Fibroblast of skin of left biceps (primary cell): Measurements from ENCODE around the gene LBP.
"Not testable (repeated sequence)": the region's sequence is repeated elsewhere in the genome, so short reads cannot be mapped to it uniquely, and the experiment has no call there.

Experiments
- DNase-seq, 2 experiments: peaks; one replicate each; pipeline ENCODE4 v3.0.0-alpha.2; 2013; ENCODE audit warnings: low read depth in 2 of 2

Gene LBP

GRCh38 chr20:38395751-38396395 lies 49.6 kb downstream of the LBP start:
- not testable (repeated sequence) for DNase-seq

GRCh38 chr20:38402089-38402488 lies 55.8 kb downstream of the LBP start:
- no peak for DNase-seq

GRCh38 chr20:38402816-38403215 lies 56.5 kb downstream of the LBP start:
- no peak for DNase-seq

DNA sequence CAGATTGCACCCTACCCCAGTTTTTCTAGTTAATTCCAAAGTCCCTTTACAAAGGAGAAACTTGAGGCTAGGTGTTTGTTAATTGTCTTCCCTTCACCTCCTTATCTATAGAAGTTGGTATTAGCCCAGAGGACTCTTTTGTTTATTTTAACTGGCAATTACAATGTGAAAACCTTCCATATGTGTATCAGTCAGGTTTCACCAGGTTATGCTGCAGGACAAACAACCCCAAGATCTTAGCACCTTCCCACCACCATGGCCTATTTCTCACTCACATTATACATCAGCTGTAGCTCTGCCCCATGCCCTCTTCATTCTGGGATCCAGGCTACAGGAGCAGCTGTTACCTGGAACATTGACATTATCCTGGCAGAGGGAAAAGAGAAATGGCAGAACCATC lies 57.7 kb downstream of the LBP start:
- no peak for DNase-seq

GRCh38 chr20:38405132-38405531 lies 58.9 kb downstream of the LBP start:
- DNase-seq = no peak

DNA sequence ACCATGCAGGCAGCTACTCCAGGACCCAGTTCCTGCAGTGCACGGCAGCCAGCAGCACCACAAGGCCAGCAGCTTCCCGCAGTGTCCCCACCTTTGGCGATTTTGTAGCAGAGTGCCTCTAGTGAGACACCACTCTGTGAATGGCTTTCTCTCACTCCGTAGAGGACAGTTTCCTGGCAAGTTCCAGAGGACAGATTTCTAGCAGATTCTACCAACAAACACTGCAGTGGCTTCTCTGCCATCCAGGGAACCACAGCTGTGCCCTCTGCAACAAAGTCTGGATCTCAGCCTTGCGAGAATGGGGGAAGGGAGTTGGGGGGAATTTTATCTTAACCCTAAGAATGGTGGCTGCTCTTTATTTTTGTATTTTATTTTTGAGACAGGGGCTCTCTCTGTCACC lies 60.2 kb downstream of the LBP start:
- no peak for DNase-seq

DNA sequence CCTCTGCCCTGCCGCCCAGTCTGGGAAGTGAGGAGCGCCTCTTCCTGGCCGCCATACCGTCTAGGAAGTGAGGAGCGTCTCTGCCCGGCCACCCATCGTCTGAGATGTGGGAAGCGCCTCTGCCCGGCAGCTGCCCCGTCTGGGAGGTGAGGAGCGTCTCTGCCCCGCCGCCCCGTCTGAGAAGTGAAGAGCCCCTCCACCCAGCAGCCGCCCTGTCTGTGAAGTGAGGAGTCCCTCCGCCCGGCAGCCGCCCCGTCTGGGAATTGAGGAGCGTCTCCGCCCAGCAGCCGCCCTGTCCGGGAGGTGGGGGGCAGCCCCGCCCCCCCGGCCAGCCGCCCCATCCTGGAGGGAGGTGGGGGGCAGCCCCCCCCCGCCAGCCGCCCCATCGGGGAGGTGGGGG lies 61.0 kb downstream of the LBP start:
- DNase-seq = no peak

DNA sequence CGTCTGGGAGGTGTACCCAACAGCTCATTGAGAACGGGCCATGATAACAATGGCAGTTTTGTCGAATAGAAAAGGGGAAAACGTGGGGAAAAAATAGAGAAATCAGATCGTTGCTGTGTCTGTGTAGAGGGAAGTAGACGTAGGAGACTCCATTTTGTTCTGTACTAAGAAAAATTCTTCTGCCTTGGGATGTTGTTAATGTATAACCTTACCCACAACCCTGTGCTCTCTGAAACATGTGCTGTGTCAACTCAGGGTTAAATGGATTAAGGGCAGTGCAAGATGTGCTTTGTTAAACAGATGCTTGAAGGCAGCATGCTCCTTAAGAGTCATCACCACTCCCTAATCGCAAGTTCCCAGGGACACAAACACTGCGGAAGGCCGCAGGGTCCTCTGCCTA lies 61.5 kb downstream of the LBP start:
- not testable (repeated sequence) for DNase-seq

- DNase-seq = no peak
Measured at GRCh38 chr20:38412877-38413577, 66.7 kb downstream of the LBP start.

DNA sequence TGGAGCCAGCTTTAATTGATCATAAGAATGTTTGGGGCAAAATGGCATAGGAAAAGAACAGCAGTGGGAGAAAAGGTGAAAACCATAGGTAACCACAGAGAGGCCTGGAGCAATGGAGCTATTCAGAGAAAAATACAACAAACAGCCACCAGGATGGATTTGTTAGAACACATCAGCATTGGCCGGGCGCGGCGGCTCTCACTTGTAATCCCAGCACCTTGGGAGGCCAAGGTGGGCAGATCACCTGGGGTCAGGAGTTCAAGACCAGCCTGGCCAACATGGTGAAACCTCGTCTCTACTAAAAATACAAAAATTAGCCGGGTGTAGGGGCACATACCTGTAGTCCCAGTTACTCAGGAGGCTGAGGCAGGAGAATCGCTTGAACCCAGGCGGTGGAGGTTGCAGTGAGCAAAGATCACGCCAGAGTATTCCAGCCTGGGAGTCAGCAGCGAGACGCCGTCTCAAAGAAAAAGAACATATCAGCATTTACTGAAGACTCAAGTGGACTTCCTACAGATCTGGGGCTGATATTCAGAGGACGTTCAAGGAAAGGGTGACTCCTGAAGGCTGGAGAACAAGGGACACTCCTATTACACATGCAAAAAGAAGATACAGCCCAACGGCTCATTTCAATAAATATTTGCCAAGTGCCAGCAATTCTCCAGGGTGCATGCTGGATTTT lies 68.6 kb downstream of the LBP start:
- no peak for DNase-seq

GRCh38 chr20:38418509-38419204 lies 72.4 kb downstream of the LBP start:
- no peak for DNase-seq

DNA sequence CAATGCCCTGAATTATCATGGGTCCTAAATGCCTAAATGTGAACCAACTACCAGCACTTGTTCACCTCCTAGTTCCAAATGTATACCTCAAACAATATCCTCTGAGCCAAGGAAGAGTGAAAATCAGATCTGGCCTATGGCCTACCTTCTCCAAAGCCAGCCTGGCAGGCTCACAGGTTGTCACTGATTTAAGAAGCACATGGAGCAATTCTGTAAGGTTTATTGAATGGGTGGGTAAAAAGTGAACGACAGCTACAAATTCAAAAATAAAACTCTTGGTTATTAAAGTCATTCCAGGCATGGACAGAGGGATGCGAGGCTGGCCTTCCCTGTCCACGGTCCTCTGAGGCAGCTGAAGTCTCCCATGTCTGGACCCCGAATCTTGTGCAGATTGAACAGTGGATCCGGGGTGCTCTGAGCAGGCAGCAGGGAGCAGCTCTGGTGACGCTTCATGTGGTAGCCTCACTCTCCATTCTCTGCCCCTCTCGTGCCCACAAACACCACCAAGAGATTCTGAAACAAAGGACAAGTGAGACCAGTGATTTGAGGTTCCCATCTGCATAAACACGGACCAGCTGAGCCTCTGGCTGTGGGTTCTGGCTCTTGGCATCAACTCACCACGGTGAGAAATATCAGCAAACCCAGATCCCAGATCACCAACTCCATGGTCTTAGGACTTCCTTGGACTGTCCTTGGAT lies 74.3 kb downstream of the LBP start:
- DNase-seq = no peak

DNA sequence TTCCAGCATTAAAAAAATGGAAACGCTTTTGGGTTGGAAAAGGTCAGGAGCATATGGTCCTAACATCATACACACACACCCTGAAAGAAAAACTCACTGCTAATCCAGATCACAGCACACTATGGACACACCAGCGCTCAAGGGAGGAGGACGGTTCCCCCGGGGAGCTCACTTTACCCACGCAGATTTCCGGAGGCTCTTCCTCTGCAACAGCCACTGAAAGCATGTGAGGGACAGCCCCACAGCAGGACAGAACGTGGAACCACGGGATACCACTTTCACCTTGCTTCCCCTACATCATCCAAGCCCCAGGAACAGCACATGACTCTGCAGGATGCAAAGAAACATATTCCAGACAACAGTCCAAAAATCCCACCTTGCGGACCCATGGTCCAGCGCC lies 75.6 kb downstream of the LBP start:
- DNase-seq = no peak

- no peak for DNase-seq
Measured at GRCh38 chr20:38423541-38423940, 77.3 kb downstream of the LBP start.

GRCh38 chr20:38424401-38424800 lies 78.1 kb downstream of the LBP start:
- no peak for DNase-seq

- DNase-seq = peak; percentile 66
Measured at GRCh38 chr20:38426006-38426897, 80.0 kb downstream of the LBP start.
